SU-DHL-6 (cell line): ENCODE measurements around the gene AQP5.

Source experiments
- H2AFZ ChIP-seq: fragments of 200-600 bp; sonication (generic); 2 replicates; pipeline ENCODE4 v1.6.1; 2014; ENCODE audit warnings: low read depth, mild to moderate bottlenecking, moderate library complexity, mixed read lengths, antibody characterized with exemption, low read length; ENCODE audit not compliant: severe bottlenecking
- H3F3A ChIP-seq: fragments of 200-600 bp; shearing (Covaris generic); 2 replicates; pipeline ENCODE4 v1.6.0; 2016; ENCODE audit warnings: antibody characterized with exemption, mild to moderate bottlenecking; ENCODE audit not compliant: insufficient read depth
- H3K27ac ChIP-seq: fragments of 200-600 bp; sonication (generic); 2 replicates; pipeline ENCODE4 v1.5.1; 2016; ENCODE audit warnings: low read depth, mild to moderate bottlenecking, low read length, moderate library complexity, mixed read lengths
- H3K27me3 ChIP-seq: fragments of 200-600 bp; sonication (generic), shearing (Covaris generic); 2 replicates; pipeline ENCODE4 v1.6.0; 2014; ENCODE audit warnings: mild to moderate bottlenecking, low read length
- H3K36me3 ChIP-seq: fragments of 200-600 bp; sonication (generic); 2 replicates; pipeline ENCODE4 v1.6.1; 2014; ENCODE audit warnings: mild to moderate bottlenecking, low read length, mixed read lengths
- H3K4me2 ChIP-seq: fragments of 300-600, 200-600 bp; shearing (Covaris generic), sonication (generic); 2 replicates; pipeline ENCODE4 v1.6.0; 2014; ENCODE audit warnings: low read length, low read depth, mild to moderate bottlenecking; ENCODE audit not compliant: poor library complexity, severe bottlenecking
- H3K4me3 ChIP-seq: fragments of 200-600 bp; sonication (generic); 2 replicates; pipeline ENCODE4 v1.5.1; 2014; ENCODE audit warnings: antibody characterized with exemption, low read length, mild to moderate bottlenecking, mixed read lengths; ENCODE audit not compliant: insufficient read depth, poor library complexity, severe bottlenecking
- H3K79me2 ChIP-seq: fragments of 200-600 bp; sonication (generic); 2 replicates; pipeline ENCODE4 v1.6.1; 2014; ENCODE audit warnings: mild to moderate bottlenecking, low read length, moderate library complexity; ENCODE audit not compliant: insufficient read depth
- H3K9ac ChIP-seq: fragments of 200-600 bp; sonication (generic); 2 replicates; pipeline ENCODE4 v1.7.0; 2014; ENCODE audit warnings: mild to moderate bottlenecking, low read length
- H3K9me2 ChIP-seq: fragments of 200-600 bp; sonication (generic); replicated peaks from 2 replicates; pipeline ENCODE4 v1.6.1; 2014; ENCODE audit warnings: low read length; ENCODE audit not compliant: insufficient read depth
- H3K9me3 ChIP-seq: fragments of 200-600 bp; sonication (generic); 2 replicates; pipeline ENCODE4 v1.6.1; 2014; ENCODE audit warnings: low read length, mixed read lengths; ENCODE audit not compliant: insufficient read depth
- H4K20me1 ChIP-seq: fragments of 200-600 bp; sonication (generic); 2 replicates; pipeline ENCODE4 v1.6.1; 2014; ENCODE audit warnings: low read depth, mild to moderate bottlenecking, antibody characterized with exemption, low read length, moderate library complexity, mixed read lengths
- EZH2phosphoT487 ChIP-seq: fragments of 200-600 bp; sonication (generic), shearing (Covaris generic); conservative IDR thresholded peaks from 2 replicates; pipeline ENCODE4 v1.6.1; 2018; ENCODE audit warnings: mild to moderate bottlenecking, antibody characterized with exemption, low read length, moderate library complexity, mixed read lengths
- TF ChIP-seq, protein P1 (sequence below): fragments of 200-600 bp; sonication (generic); IDR thresholded peaks from one replicate; pipeline ENCODE4 v1.5.1; 2017; ENCODE audit warnings: antibody characterized with exemption, mild to moderate bottlenecking, low read length, moderate library complexity; ENCODE audit not compliant: insufficient read depth, poor library complexity, severe bottlenecking

The AQP5 gene

DNA sequence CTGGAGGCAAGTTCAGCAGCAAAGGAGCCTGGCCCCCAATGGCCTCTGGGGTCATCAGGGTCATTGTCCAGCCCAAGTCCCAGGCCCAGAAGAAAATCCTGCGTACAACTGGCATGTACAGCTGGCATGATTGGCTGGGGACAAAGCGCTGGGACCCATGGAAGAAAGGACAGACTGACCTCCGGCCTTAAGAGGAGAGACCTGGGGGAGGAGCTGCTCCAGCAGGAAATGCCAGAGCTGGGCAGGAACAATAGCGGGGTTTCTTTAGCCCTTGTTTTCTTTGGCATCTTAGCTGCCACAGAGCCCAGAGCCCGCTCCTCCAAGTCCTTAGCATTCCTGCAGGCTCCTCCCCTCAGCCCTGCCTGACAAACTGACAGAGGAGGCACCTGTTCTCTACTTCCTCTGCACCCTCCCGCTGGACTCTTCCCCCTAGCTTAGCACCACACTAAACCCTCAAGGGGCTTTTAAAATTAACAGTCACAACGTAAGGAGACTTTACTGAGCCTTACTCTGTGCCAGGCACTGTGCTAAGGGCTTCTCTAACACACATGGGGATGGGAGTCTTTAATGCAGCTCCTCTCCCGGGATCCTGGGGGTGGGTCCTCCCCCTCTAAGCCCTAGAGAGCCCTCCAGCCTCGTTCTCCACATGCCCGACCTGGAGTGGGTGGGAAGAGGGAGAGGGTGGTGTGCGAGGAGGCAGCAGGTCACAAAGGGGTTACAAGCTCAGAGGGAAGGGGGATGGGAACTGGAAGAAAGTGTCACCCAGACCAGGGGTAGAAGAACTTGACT lies 1.8 kb upstream of the AQP5 start:
- Histone ChIP-seq H3K27ac (no peak overlapping the region), H3K4me3 (no peak overlapping the region), H3K9me3 (no peaks in the 10 kb centered on the region), H3K9me2 (no peaks in the 10 kb centered on the region), H3F3A (no peaks in the 10 kb centered on the region), H3K79me2 (no peaks in the 10 kb centered on the region), H4K20me1 (no peaks in the 10 kb centered on the region), H3K4me2 (no peak overlapping the region), H2AFZ (no peak overlapping the region), H3K36me3 (no peaks in the 10 kb centered on the region), H3K9ac (no peak overlapping the region), H3K27me3 (no peaks in the 10 kb centered on the region)
- no peak for TF ChIP-seq EZH2phosphoT487
- TF ChIP-seq, protein P1, sequence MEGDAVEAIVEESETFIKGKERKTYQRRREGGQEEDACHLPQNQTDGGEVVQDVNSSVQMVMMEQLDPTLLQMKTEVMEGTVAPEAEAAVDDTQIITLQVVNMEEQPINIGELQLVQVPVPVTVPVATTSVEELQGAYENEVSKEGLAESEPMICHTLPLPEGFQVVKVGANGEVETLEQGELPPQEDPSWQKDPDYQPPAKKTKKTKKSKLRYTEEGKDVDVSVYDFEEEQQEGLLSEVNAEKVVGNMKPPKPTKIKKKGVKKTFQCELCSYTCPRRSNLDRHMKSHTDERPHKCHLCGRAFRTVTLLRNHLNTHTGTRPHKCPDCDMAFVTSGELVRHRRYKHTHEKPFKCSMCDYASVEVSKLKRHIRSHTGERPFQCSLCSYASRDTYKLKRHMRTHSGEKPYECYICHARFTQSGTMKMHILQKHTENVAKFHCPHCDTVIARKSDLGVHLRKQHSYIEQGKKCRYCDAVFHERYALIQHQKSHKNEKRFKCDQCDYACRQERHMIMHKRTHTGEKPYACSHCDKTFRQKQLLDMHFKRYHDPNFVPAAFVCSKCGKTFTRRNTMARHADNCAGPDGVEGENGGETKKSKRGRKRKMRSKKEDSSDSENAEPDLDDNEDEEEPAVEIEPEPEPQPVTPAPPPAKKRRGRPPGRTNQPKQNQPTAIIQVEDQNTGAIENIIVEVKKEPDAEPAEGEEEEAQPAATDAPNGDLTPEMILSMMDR: no peak

DNA sequence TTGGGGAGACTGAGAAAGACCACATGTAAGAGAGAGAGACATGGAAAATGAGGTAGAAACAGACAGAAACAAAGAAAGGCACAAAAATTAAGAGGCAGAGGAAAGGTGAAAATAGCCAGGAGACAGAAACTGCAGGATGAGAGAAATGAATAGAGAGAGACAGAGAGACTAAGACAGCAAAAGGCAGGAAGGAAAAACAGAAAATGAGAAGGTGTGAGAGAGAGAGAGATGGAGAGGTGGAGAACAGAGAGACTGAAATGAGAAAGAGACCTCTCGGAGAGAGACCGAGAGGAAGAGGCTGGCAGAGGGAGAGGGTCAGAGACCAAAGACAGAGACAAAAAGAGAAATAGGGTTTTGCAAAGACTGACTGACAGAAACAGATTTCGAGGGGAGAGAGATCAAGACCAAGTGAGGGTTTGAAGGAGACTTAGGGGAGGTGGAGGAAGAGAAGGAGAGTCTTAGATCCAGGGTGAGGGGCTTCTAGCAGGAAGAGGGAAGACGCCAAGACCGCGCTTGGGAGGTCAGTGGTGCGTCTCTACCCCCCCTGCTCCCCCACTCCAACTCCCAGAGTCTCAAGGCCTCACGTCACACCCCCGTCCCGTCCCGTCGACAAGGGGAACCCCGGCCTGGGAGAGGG lies 1.1 kb upstream of the AQP5 start:
- Histone ChIP-seq H3K9me3 (no peaks in the 10 kb centered on the region), H3K79me2 (no peaks in the 10 kb centered on the region), H3K36me3 (no peaks in the 10 kb centered on the region), H3K9ac (no peak overlapping the region), H3K4me3 (no peak overlapping the region), H2AFZ (no peak overlapping the region), H3K9me2 (no peaks in the 10 kb centered on the region), H3K27me3 (no peaks in the 10 kb centered on the region), H3K4me2 (no peak overlapping the region), H3K27ac (no peak overlapping the region), H3F3A (no peaks in the 10 kb centered on the region), H4K20me1 (no peaks in the 10 kb centered on the region)
- TF ChIP-seq, protein P1: no peak
- no peak for TF ChIP-seq EZH2phosphoT487

DNA sequence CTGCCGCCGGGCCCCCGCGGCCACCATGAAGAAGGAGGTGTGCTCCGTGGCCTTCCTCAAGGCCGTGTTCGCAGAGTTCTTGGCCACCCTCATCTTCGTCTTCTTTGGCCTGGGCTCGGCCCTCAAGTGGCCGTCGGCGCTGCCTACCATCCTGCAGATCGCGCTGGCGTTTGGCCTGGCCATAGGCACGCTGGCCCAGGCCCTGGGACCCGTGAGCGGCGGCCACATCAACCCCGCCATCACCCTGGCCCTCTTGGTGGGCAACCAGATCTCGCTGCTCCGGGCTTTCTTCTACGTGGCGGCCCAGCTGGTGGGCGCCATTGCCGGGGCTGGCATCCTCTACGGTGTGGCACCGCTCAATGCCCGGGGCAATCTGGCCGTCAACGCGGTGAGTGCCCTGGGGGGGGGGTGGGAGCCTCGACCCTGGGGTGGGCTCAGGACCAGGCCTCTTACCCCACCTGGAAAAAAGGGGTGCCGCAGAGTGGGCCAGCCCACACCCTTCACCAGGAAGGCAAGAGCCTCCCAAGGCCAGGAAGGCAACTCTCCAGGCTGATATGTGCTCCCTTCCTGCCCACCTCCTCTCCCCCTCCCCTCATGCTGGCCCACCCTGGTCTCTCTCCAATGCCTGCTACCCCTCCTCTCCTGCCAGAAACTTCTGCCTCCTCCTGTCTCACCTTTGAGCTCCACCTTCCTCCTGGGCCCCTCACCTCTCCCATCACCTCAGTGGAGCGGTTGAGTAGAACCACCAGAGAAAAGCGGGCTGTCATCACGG lies 507 bp downstream of the AQP5 start:
- no peak overlapping the region for H3K9ac ChIP-seq
- no peaks in the 10 kb centered on the region for H3K9me3 ChIP-seq
- H3K27ac ChIP-seq: no peak overlapping the region
- H3K79me2 ChIP-seq: no peaks in the 10 kb centered on the region
- no peak overlapping the region for H3K4me3 ChIP-seq
- no peaks in the 10 kb centered on the region for H3K9me2 ChIP-seq
- H3K27me3 ChIP-seq: no peaks in the 10 kb centered on the region
- H3K36me3 ChIP-seq: no peaks in the 10 kb centered on the region
- no peak overlapping the region for H2AFZ ChIP-seq
- TF ChIP-seq, protein P1: no peak
- TF ChIP-seq EZH2phosphoT487: no peak
- H3K4me2 ChIP-seq: no peak overlapping the region
- no peaks in the 10 kb centered on the region for H4K20me1 ChIP-seq
- H3F3A ChIP-seq: no peaks in the 10 kb centered on the region
